Glomerular visceral epithelial cell (primary cell): ENCODE data around the gene VWA5B1.
A peak's percentile ranks its signal among the peaks of the same experiment; 100 is the strongest.

Experiments used
- DNase-seq: peaks from one replicate; pipeline ENCODE4 v3.0.0-alpha.2; 2016; ENCODE audit errors: extremely low spot score

The VWA5B1 gene

GRCh38 chr1:20346433-20346832 lies 55.8 kb downstream of the VWA5B1 start:
- no peak for DNase-seq

GRCh38 chr1:20347699-20348098 lies 57.0 kb downstream of the VWA5B1 start:
- DNase-seq = no peak

- no peak for DNase-seq
These were observed 57.7 kb downstream of the VWA5B1 start for GRCh38 chr1:20348326-20348915.

GRCh38 chr1:20349561-20349960 lies 58.9 kb downstream of the VWA5B1 start:
- no peak for DNase-seq

- no peak for DNase-seq
These were observed 59.3 kb downstream of the VWA5B1 start for GRCh38 chr1:20349971-20350370.

- DNase-seq = no peak
These were observed 59.7 kb downstream of the VWA5B1 start for GRCh38 chr1:20350421-20350820.

- DNase-seq = no peak
These were observed 61.4 kb downstream of the VWA5B1 start for GRCh38 chr1:20351911-20352701.

GRCh38 chr1:20353836-20354235 lies 63.2 kb downstream of the VWA5B1 start:
- DNase-seq = no peak

GRCh38 chr1:20354610-20355009 lies 63.9 kb downstream of the VWA5B1 start:
- DNase-seq = no peak

- no peak for DNase-seq
These were observed 64.6 kb downstream of the VWA5B1 start for GRCh38 chr1:20355101-20355827.

GRCh38 chr1:20355828-20356735 lies 65.4 kb downstream of the VWA5B1 start:
- DNase-seq = no peak

GRCh38 chr1:20356850-20357459 lies 66.3 kb downstream of the VWA5B1 start:
- DNase-seq = no peak

GRCh38 chr1:20357796-20358195 lies 67.1 kb downstream of the VWA5B1 start:
- no peak for DNase-seq

- DNase-seq = no peak
These were observed 68.1 kb downstream of the VWA5B1 start for GRCh38 chr1:20358761-20359263.

GRCh38 chr1:20359451-20360330 lies 69.0 kb downstream of the VWA5B1 start:
- DNase-seq = no peak

- no peak for DNase-seq
These were observed 70.7 kb downstream of the VWA5B1 start for GRCh38 chr1:20361401-20361800.

GRCh38 chr1:20361805-20362381 lies 71.2 kb downstream of the VWA5B1 start:
- DNase-seq = peak; percentile 30

GRCh38 chr1:20362856-20363255 lies 72.2 kb downstream of the VWA5B1 start:
- DNase-seq = no peak

GRCh38 chr1:20365421-20366055 lies 74.9 kb downstream of the VWA5B1 start:
- DNase-seq = no peak
